ENCODE data around the gene GPRC5D.

GRCh38 chr12:12958886-12959285 is 6.9 kb upstream of the GPRC5D start:
- no peak for TF ChIP-seq CTCF (IDR thresholded peaks at IDR 0.05)
- TF ChIP-seq POLR2A (IDR thresholded peaks at IDR 0.05) = no peak

Measured in testis (tissue), 2 donors.